ENCODE data around the gene RAX2.

DNA sequence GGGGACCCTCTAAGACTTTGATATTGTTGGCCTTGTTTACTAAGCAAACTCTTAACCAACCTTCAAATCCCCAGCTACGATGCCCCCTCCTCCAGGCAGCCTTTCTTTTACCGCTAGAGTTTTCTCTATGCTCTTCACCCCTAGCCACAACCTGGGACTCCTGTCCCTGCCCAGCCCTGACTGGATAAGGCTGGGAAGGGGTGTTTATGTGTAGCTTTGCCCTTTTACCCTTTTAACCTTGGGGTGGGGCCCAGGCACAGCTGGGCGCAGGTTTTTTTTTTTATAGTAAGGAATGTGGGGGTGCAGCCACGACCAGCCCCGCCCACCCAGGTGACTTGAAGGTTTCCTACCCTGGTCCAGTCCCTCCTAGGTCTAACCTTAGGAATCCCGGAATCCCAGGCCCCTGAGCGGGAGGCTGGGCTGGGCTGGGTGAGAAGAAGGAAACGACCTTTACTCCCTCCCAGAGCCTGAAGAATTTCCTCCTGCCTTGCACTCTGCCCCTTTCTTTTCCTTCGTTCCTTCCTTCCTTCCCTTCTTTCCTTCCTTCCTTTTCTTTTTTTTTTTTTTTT, 51.6 kb downstream of the RAX2 start:
- TF ChIP-seq POLR2AphosphoS5 (IDR thresholded peaks at IDR 0.05; ENCODE audit: borderline replicate concordance, low read depth, low read length) (no peak), EZH2 (IDR thresholded peaks at IDR 0.05) (no peak)
